ENCODE measurements around the gene ANKRD23. TPM values are rescaled to one million over a fixed set of nuclear protein-coding genes. Genes with fewer than 3 reads are reported as not detected.
A peak's percentile ranks its signal among the peaks of the same experiment; 100 is the strongest.
"Not testable (repeated sequence)": the region's sequence is repeated elsewhere in the genome, so short reads cannot be mapped to it uniquely, and the experiment has no call there.

ANKRD23 gene
- total RNA-seq, 1 experiment from 2014 or later = 3.5 TPM

GRCh38 chr2:96807127-96807471, 36.7 kb downstream of the ANKRD23 start:
- DNase-seq (ENCODE audit: low spot score) = no peak
- in situ Hi-C loops (cut with HindIII; ENCODE audit: low sequenced_read_pairs) = no loop called here

GRCh38 chr2:96806468-96807126, 37.2 kb downstream of the ANKRD23 start:
- in situ Hi-C loops (cut with HindIII; ENCODE audit: low sequenced_read_pairs) = no loop called here
- no peak for DNase-seq (ENCODE audit: low spot score)

- in situ Hi-C loops (cut with HindIII; ENCODE audit: low sequenced_read_pairs); DNase-seq (ENCODE audit: low spot score): not testable (repeated sequence)
These were observed 37.9 kb downstream of the ANKRD23 start for GRCh38 chr2:96805946-96806345.

GRCh38 chr2:96804986-96805385, 38.8 kb downstream of the ANKRD23 start:
- DNase-seq (ENCODE audit: low spot score) = no peak
- in situ Hi-C loops (cut with HindIII; ENCODE audit: low sequenced_read_pairs) = no loop called here

DNA sequence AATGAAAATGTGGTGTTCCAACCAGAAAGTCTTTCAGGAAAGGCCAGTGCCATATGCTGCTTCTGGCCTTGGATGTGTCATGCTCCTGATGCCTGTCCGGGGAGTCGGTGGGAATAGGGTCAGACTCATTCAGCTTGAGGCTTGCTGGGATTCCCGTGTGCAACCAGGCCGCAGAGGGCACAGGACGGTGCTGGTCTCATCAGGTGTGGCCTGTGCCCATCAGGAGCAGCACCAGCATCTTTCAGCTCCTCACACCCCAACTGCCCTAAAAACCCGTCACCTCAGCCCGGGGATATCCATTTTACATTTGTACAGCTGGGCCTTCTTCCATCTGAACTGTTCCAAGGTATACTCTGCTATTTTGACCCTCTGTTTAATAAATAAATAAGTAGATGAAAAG, 41.1 kb downstream of the ANKRD23 start:
- in situ Hi-C loops (cut with HindIII; ENCODE audit: low sequenced_read_pairs) = no loop called here
- no peak for DNase-seq (ENCODE audit: low spot score)

- DNase-seq (ENCODE audit: low spot score) = no peak
- in situ Hi-C loops (cut with HindIII; ENCODE audit: low sequenced_read_pairs) = no loop called here
These were observed 41.8 kb downstream of the ANKRD23 start for GRCh38 chr2:96801786-96802595.

- in situ Hi-C loops (cut with HindIII; ENCODE audit: low sequenced_read_pairs) = no loop called here
- DNase-seq (ENCODE audit: low spot score) = peak; percentile 88
These were observed 42.6 kb downstream of the ANKRD23 start for GRCh38 chr2:96801005-96801785.

- no peak for DNase-seq (ENCODE audit: low spot score)
- in situ Hi-C loops (cut with HindIII; ENCODE audit: low sequenced_read_pairs) = no loop called here
These were observed 43.5 kb downstream of the ANKRD23 start for GRCh38 chr2:96800061-96801004.

DNA sequence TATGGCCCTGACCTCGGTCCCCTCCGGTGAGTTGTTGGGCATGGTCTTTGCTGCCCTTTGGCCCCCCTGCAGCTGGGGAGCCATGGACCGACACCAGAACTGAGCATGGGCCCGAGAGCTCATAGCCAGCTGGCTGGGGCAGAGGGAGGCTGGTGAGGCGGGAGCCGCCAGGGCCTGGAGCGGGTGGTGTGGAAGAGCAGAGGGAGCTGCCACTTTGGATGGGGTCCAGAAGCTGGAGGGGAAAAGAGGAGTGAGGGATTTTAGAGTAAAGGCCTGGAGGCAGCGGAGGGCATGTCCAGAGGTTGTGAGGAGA, 44.2 kb downstream of the ANKRD23 start:
- peak; percentile 55 for DNase-seq (ENCODE audit: low spot score)
- in situ Hi-C loops (cut with HindIII; ENCODE audit: low sequenced_read_pairs) = no loop called here

- in situ Hi-C loops (cut with HindIII; ENCODE audit: low sequenced_read_pairs) = no loop called here
- DNase-seq (ENCODE audit: low spot score) = no peak
These were observed 44.8 kb downstream of the ANKRD23 start for GRCh38 chr2:96798733-96799622.

- in situ Hi-C loops (cut with HindIII; ENCODE audit: low sequenced_read_pairs) = no loop called here
These were observed 46.7 kb downstream of the ANKRD23 start for GRCh38 chr2:96797066-96797625.

GRCh38 chr2:96796497-96796896, 47.3 kb downstream of the ANKRD23 start:
- in situ Hi-C loops (cut with HindIII; ENCODE audit: low sequenced_read_pairs); DNase-seq (ENCODE audit: low spot score): not testable (repeated sequence)

More at GRCh38 chr2:96797066-96797625, 46.7 kb downstream of the ANKRD23 start:
- no peak for DNase-seq (ENCODE audit: low spot score)

- in situ Hi-C loops (cut with HindIII; ENCODE audit: low sequenced_read_pairs) = no loop called here
- no peak for DNase-seq (ENCODE audit: low spot score)
These were observed 48.7 kb downstream of the ANKRD23 start for GRCh38 chr2:96795076-96795475.

- in situ Hi-C loops (cut with HindIII; ENCODE audit: low sequenced_read_pairs) = no loop called here
- no peak for DNase-seq (ENCODE audit: low spot score)
These were observed 50.8 kb downstream of the ANKRD23 start for GRCh38 chr2:96792772-96793749.

GRCh38 chr2:96789245-96789617, 54.6 kb downstream of the ANKRD23 start:
- in situ Hi-C loops (cut with HindIII; ENCODE audit: low sequenced_read_pairs) = no loop called here
- DNase-seq (ENCODE audit: low spot score) = no peak

DNA sequence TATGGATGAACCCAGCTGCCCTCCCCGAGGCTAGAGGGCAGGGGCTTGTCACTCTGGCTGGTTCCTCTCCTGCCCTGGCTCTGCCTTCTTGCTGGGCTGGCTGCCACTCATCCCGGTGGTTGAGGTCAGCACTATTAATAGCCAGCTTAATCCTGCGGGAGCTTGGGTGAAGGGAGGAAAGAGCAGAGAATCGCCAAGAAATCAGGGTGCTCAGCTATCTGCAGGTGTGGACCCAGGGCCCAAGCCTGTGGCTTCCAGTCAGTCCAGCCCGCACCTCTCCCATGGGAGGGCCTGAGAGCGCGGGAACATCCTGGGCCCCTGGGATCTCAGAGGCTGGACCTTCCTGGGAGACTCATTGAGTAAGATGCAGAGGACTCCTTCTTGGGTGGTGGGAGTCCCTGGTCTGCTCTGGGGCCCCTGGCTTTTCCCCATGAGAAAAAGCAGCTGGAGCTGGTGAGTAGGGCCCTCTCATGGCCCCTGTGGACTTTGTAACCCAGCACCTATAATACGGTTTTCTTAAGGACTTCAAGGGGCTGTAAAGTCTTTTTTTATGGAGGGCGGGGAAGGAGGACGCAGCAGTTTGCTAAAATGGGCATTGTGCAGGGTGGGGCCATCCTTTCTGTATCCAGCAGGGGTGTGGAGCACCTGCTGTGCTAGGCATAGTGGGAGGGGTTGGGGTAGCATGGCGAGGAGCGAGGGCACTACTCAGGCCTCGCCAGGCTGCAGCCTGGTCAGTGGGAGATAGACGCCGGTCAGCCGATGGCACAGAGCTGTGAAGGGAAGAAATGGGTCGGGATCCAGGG, 55.2 kb downstream of the ANKRD23 start:
- peak; percentile 89 for DNase-seq (ENCODE audit: low spot score)
- in situ Hi-C loops (cut with HindIII; ENCODE audit: low sequenced_read_pairs) = no loop called here

Measured in G401 (cell line).